ENCODE data around the gene TTC28. TPM values are rescaled to one million over a fixed set of nuclear protein-coding genes. Genes with fewer than 3 reads are reported as not detected.

The TTC28 gene
- total RNA-seq, 1 experiment from 2014 or later = 0.12 TPM

- TF ChIP-seq, protein P1, sequence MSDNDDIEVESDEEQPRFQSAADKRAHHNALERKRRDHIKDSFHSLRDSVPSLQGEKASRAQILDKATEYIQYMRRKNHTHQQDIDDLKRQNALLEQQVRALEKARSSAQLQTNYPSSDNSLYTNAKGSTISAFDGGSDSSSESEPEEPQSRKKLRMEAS (IDR thresholded peaks at IDR 0.05) = no peak
- TF ChIP-seq CEBPB (IDR thresholded peaks at IDR 0.05; ENCODE audit: low read depth) = no peak
- no peak for TF ChIP-seq SP1 (IDR thresholded peaks at IDR 0.05; ENCODE audit: low read depth)
- TF ChIP-seq JUND (IDR thresholded peaks at IDR 0.05) = no peak
- TF ChIP-seq, protein P2, sequence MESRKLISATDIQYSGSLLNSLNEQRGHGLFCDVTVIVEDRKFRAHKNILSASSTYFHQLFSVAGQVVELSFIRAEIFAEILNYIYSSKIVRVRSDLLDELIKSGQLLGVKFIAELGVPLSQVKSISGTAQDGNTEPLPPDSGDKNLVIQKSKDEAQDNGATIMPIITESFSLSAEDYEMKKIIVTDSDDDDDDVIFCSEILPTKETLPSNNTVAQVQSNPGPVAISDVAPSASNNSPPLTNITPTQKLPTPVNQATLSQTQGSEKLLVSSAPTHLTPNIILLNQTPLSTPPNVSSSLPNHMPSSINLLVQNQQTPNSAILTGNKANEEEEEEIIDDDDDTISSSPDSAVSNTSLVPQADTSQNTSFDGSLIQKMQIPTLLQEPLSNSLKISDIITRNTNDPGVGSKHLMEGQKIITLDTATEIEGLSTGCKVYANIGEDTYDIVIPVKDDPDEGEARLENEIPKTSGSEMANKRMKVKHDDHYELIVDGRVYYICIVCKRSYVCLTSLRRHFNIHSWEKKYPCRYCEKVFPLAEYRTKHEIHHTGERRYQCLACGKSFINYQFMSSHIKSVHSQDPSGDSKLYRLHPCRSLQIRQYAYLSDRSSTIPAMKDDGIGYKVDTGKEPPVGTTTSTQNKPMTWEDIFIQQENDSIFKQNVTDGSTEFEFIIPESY (IDR thresholded peaks at IDR 0.05; ENCODE audit: extremely low read depth, insufficient replicate concordance, low read length) = no peak
- TF ChIP-seq FOSL1 (IDR thresholded peaks at IDR 0.05; ENCODE audit: low read depth) = no peak
These were observed 700.8 kb downstream of the TTC28 start (continued) for GRCh38 chr22:27978802-27979201.

- intact Hi-C loops (cut with micrococcal nuclease) = no loop called here
- Histone ChIP-seq H2AFZ (ENCODE audit: low read depth, low read length, poor library complexity, severe bottlenecking) (no peak overlapping the region), H3K4me3 (replicated peaks in 1 of 2; ENCODE audit: low read depth in 1 of 2, low read length in 2 of 2) (no peak overlapping the region), H3K9me2 (ENCODE audit: insufficient read depth) (no peaks in the 10 kb centered on the region), H3K27me3 (ENCODE audit: insufficient read depth, low read length) (no peaks in the 10 kb centered on the region), H3K9ac (ENCODE audit: low read length) (no peak overlapping the region), H3K4me2 (ENCODE audit: low read length) (no peak overlapping the region), H3K4me1 (ENCODE audit: control insufficient read depth in 1 of 2, insufficient read depth in 2 of 2, low read length in 2 of 2) (peaks cover 3 to 12% of the 10 kb centered on the region in 2 experiments; a peak in 3 of 4 replicates), H3K27ac (ENCODE audit: low read depth, low read length) (no peak overlapping the region), H3K79me2 (ENCODE audit: insufficient read depth, low read length) (no peaks in the 10 kb centered on the region), H3K9me3 (ENCODE audit: control insufficient read depth in 1 of 2, insufficient read depth in 1 of 2, low read depth in 1 of 2, low read length in 2 of 2) (no peaks in the 10 kb centered on the region), H4K20me1 (ENCODE audit: insufficient read depth) (no peaks in the 10 kb centered on the region), H3K36me3 (ENCODE audit: control insufficient read depth in 1 of 2, insufficient read depth in 2 of 2, low read length in 2 of 2) (no peaks in the 10 kb centered on the region)
- DNase-seq (ENCODE audit: low read depth, low spot score) (no peak), ATAC-seq (no peak)
- TF ChIP-seq SP1 (IDR thresholded peaks at IDR 0.05; ENCODE audit: low read depth) = no peak
- no peak for TF ChIP-seq ZNF274 (IDR thresholded peaks at IDR 0.05; ENCODE audit: low read depth, low read length)
- no peak for TF ChIP-seq TCF7L2 (IDR thresholded peaks at IDR 0.05; ENCODE audit: borderline replicate concordance, extremely low read depth, insufficient read depth, insufficient read length)
- TF ChIP-seq, protein P2 (IDR thresholded peaks at IDR 0.05; ENCODE audit: extremely low read depth, insufficient replicate concordance, low read length) = no peak
- no peak for TF ChIP-seq SRF (IDR thresholded peaks at IDR 0.05; ENCODE audit: low read depth)
- no peak for TF ChIP-seq YY1 (IDR thresholded peaks at IDR 0.05; ENCODE audit: extremely low read depth, insufficient replicate concordance, low read depth, low read length)
- no peak for TF ChIP-seq ELF1 (IDR thresholded peaks at IDR 0.05; ENCODE audit: borderline replicate concordance, low read depth)
- no peak for TF ChIP-seq CEBPB (IDR thresholded peaks at IDR 0.05; ENCODE audit: low read depth)
- no peak for TF ChIP-seq ATF3 (IDR thresholded peaks at IDR 0.05)
- TF ChIP-seq EGR1 (IDR thresholded peaks at IDR 0.05; ENCODE audit: low read depth) = no peak
- no peak for TF ChIP-seq SIN3A (IDR thresholded peaks at IDR 0.05; ENCODE audit: low read depth)
- TF ChIP-seq CBX3 (IDR thresholded peaks at IDR 0.05; ENCODE audit: low read depth) = no peak
- TF ChIP-seq, protein P1 (IDR thresholded peaks at IDR 0.05) = no peak
- no peak for TF ChIP-seq POLR2AphosphoS5 (IDR thresholded peaks at IDR 0.05; ENCODE audit: low read depth, low read length)
- ChIA-PET CTCF (no interaction called here), POLR2A (no interaction called here), RAD21 (ENCODE audit: low non-redundant PET in 1 of 2, low total read pairs in 2 of 2, uncharacterized antibody in 2 of 2, unreplicated experiment in 2 of 2) (no interaction called here)
- no TSS peak for BruUV-seq (replicated peaks)
These were observed 701.3 kb downstream of the TTC28 start for GRCh38 chr22:27978317-27978716.
